ENCODE results near the gene SLIT1. TPM values are rescaled to one million over a fixed set of nuclear protein-coding genes. Genes with fewer than 3 reads are reported as not detected.

Gene SLIT1
- total RNA-seq, 4 donors from 2014 or later, result 0.10 to 0.13 TPM; not detected in 2

GRCh38 chr10:97078261-97078937 is 107.4 kb downstream of the SLIT1 start:
- DNase-seq (no peak), ATAC-seq (no peak)
- H3K4me1 ChIP-seq, result no peaks in the 10 kb centered on the region
- no peaks in the 10 kb centered on the region for H3K9me3 ChIP-seq
- H3K36me3 ChIP-seq, result no peaks in the 10 kb centered on the region
- H3K27me3 ChIP-seq, result no peaks in the 10 kb centered on the region
- H3K4me3 ChIP-seq, result no peak overlapping the region
- intact Hi-C loops (cut with DNase I; ENCODE audit: low total_unique reads) (no loop called here), in situ Hi-C loops (cut with MboI; ENCODE audit: low sequenced_read_pairs in 4 of 4) (loop anchor here in 3 of 4 donors (5.0 to 10.0 kb wide), 2 partner anchors 126 to 129 kb away; no protein-coding TSS in a partner anchor)
- no peak overlapping the region for H3K27ac ChIP-seq
- TF ChIP-seq CTCF (IDR thresholded peaks at IDR 0.05 in 4 of 5, conservative IDR thresholded peaks at IDR 0.05 in 1 of 5) (no peak), POLR2A (IDR thresholded peaks at IDR 0.05) (no peak)

GRCh38 chr10:97076781-97077180 is 109.0 kb downstream of the SLIT1 start:
- DNase-seq, result no peak
- intact Hi-C loops (cut with DNase I; ENCODE audit: low total_unique reads), result no loop called here

GRCh38 chr10:97075961-97076525 is 109.7 kb downstream of the SLIT1 start:
- in situ Hi-C loops (cut with MboI; ENCODE audit: low sequenced_read_pairs in 4 of 4) (loop anchor here in 3 of 4 donors (5.0 to 10.0 kb wide), 2 partner anchors 129 to 131 kb away; no protein-coding TSS in a partner anchor), intact Hi-C loops (cut with DNase I; ENCODE audit: low total_unique reads) (no loop called here)
- DNase-seq, result no peak
- Histone ChIP-seq H3K4me3 (no peak overlapping the region), H3K36me3 (no peaks in the 10 kb centered on the region), H3K27ac (no peak overlapping the region), H3K27me3 (peaks cover 0 to 3% (median 0%) of the 10 kb centered on the region in 3 donors), H3K4me1 (no peaks in the 10 kb centered on the region), H3K9me3 (no peaks in the 10 kb centered on the region)
- ATAC-seq, result no peak
- TF ChIP-seq POLR2A (IDR thresholded peaks at IDR 0.05), result no peak
- no peak for TF ChIP-seq CTCF (IDR thresholded peaks at IDR 0.05 in 4 of 5, conservative IDR thresholded peaks at IDR 0.05 in 1 of 5)

More at GRCh38 chr10:97076781-97077180, 109.0 kb downstream of the SLIT1 start:
- H3K36me3 ChIP-seq, result no peaks in the 10 kb centered on the region
- no peak overlapping the region for H3K27ac ChIP-seq
- no peaks in the 10 kb centered on the region for H3K9me3 ChIP-seq
- H3K27me3 ChIP-seq, result peaks cover 0 to 3% (median 0%) of the 10 kb centered on the region in 3 donors
- in situ Hi-C loops (cut with MboI; ENCODE audit: low sequenced_read_pairs in 4 of 4), result loop anchor here in 3 of 4 donors (5.0 to 10.0 kb wide), 2 partner anchors 128 to 131 kb away; no protein-coding TSS in a partner anchor
- ATAC-seq, result no peak
- TF ChIP-seq CTCF (IDR thresholded peaks at IDR 0.05 in 4 of 5, conservative IDR thresholded peaks at IDR 0.05 in 1 of 5), result no peak
- TF ChIP-seq POLR2A (IDR thresholded peaks at IDR 0.05), result no peak
- H3K4me1 ChIP-seq, result no peaks in the 10 kb centered on the region
- no peak overlapping the region for H3K4me3 ChIP-seq

- in situ Hi-C loops (cut with MboI; ENCODE audit: low sequenced_read_pairs in 4 of 4), result loop anchor here in 3 of 4 donors (5.0 to 10.0 kb wide), 2 partner anchors 129 to 132 kb away; no protein-coding TSS in a partner anchor
- no peak for ATAC-seq
Observed at GRCh38 chr10:97075421-97075820, 110.3 kb downstream of the SLIT1 start.

More at GRCh38 chr10:97075421-97075820, 110.3 kb downstream of the SLIT1 start:
- Histone ChIP-seq H3K36me3 (no peaks in the 10 kb centered on the region), H3K27ac (no peak overlapping the region), H3K9me3 (no peaks in the 10 kb centered on the region), H3K27me3 (peaks cover 0 to 3% (median 0%) of the 10 kb centered on the region in 3 donors), H3K4me3 (no peak overlapping the region), H3K4me1 (no peaks in the 10 kb centered on the region)
- no peak for TF ChIP-seq POLR2A (IDR thresholded peaks at IDR 0.05)
- no peak for TF ChIP-seq CTCF (IDR thresholded peaks at IDR 0.05 in 4 of 5, conservative IDR thresholded peaks at IDR 0.05 in 1 of 5)
- no peak for DNase-seq
- intact Hi-C loops (cut with DNase I; ENCODE audit: low total_unique reads), result no loop called here
